ENCODE results near the gene CCDC60.

CCDC60 gene

GRCh38 chr12:119456824-119457223 lies 122.3 kb downstream of the CCDC60 start:
- no peak overlapping the region for H2BK5ac ChIP-seq (ENCODE audit: low read depth, low read length, poor library complexity, severe bottlenecking)
- H4K91ac ChIP-seq (ENCODE audit: low read length), result no peak overlapping the region
- no peak overlapping the region for H3K4me2 ChIP-seq (ENCODE audit: low read length, poor library complexity, severe bottlenecking)
- no peak overlapping the region for H2AFZ ChIP-seq (ENCODE audit: low read depth, low read length)
- H2BK120ac ChIP-seq (ENCODE audit: low read depth, low read length), result no peak overlapping the region
- H2BK12ac ChIP-seq (ENCODE audit: low read length in 2 of 2), result no peak overlapping the region
- no peaks in the 10 kb centered on the region for H3K27me3 ChIP-seq (ENCODE audit: control insufficient read depth in 1 of 2, insufficient read depth in 1 of 2, low read length in 2 of 2)
- H3K9ac ChIP-seq (ENCODE audit: low read length), result no peak overlapping the region
- H3K4me3 ChIP-seq (ENCODE audit: insufficient read depth in 1 of 2, low read depth in 1 of 2, low read length in 2 of 2), result no peak overlapping the region
- H3K9me3 ChIP-seq (ENCODE audit: control insufficient read depth, low read length), result peaks cover 4% of the 10 kb centered on the region
- H3K14ac ChIP-seq (ENCODE audit: low read length in 2 of 2), result no peak overlapping the region
- H2BK15ac ChIP-seq (ENCODE audit: low read depth, poor library complexity, severe bottlenecking), result no peak overlapping the region
- no peaks in the 10 kb centered on the region for H3K79me1 ChIP-seq (replicated peaks; ENCODE audit: low read length, poor library complexity, severe bottlenecking)
- H3K4me1 ChIP-seq (ENCODE audit: control insufficient read depth, insufficient read depth, low read depth, low read length), result no peaks in the 10 kb centered on the region
- no peak overlapping the region for H3K27ac ChIP-seq (ENCODE audit: low read length, poor library complexity, severe bottlenecking)
- H3K4ac ChIP-seq (ENCODE audit: low read depth in 1 of 2, low read length in 2 of 2), result no peak overlapping the region
- no peak for DNase-seq
- H3K36me3 ChIP-seq (ENCODE audit: control insufficient read depth in 1 of 2, insufficient read depth in 2 of 2, low read depth in 1 of 2, low read length in 2 of 2), result no peaks in the 10 kb centered on the region
- H3K18ac ChIP-seq (ENCODE audit: low read depth in 1 of 2, low read length in 2 of 2), result no peak overlapping the region
- H3K23ac ChIP-seq (ENCODE audit: low read length in 2 of 2), result no peak overlapping the region
- no peak overlapping the region for H4K8ac ChIP-seq (ENCODE audit: low read length)
- WGBS, result 72% methylated on average over 3 of the region's 3 CpGs
- H2AK5ac ChIP-seq (ENCODE audit: low read length, severe bottlenecking), result no peak overlapping the region

GRCh38 chr12:119457271-119457670 lies 122.7 kb downstream of the CCDC60 start:
- no peak overlapping the region for H2BK120ac ChIP-seq (ENCODE audit: low read depth, low read length)
- H2BK5ac ChIP-seq (ENCODE audit: low read depth, low read length, poor library complexity, severe bottlenecking), result no peak overlapping the region
- no peaks in the 10 kb centered on the region for H3K27me3 ChIP-seq (ENCODE audit: control insufficient read depth in 1 of 2, insufficient read depth in 1 of 2, low read length in 2 of 2)
- H2AFZ ChIP-seq (ENCODE audit: low read depth, low read length), result no peak overlapping the region
- H4K8ac ChIP-seq (ENCODE audit: low read length), result no peak overlapping the region
- no peak overlapping the region for H2AK5ac ChIP-seq (ENCODE audit: low read length, severe bottlenecking)
- H4K91ac ChIP-seq (ENCODE audit: low read length), result no peak overlapping the region
- no peak overlapping the region for H2BK15ac ChIP-seq (ENCODE audit: low read depth, poor library complexity, severe bottlenecking)
- no peaks in the 10 kb centered on the region for H3K4me1 ChIP-seq (ENCODE audit: control insufficient read depth, insufficient read depth, low read depth, low read length)
- no peaks in the 10 kb centered on the region for H3K36me3 ChIP-seq (ENCODE audit: control insufficient read depth in 1 of 2, insufficient read depth in 2 of 2, low read depth in 1 of 2, low read length in 2 of 2)
- no peak overlapping the region for H3K4ac ChIP-seq (ENCODE audit: low read depth in 1 of 2, low read length in 2 of 2)
- H3K18ac ChIP-seq (ENCODE audit: low read depth in 1 of 2, low read length in 2 of 2), result no peak overlapping the region
- no peaks in the 10 kb centered on the region for H3K79me1 ChIP-seq (replicated peaks; ENCODE audit: low read length, poor library complexity, severe bottlenecking)
- H3K9me3 ChIP-seq (ENCODE audit: control insufficient read depth, low read length), result peaks cover 4% of the 10 kb centered on the region
- no peak for DNase-seq
- no peak overlapping the region for H3K23ac ChIP-seq (ENCODE audit: low read length in 2 of 2)
- no peak overlapping the region for H2BK12ac ChIP-seq (ENCODE audit: low read length in 2 of 2)
- H3K27ac ChIP-seq (ENCODE audit: low read length, poor library complexity, severe bottlenecking), result no peak overlapping the region
- WGBS, result 50% methylated on average over 1 of the region's 2 CpGs
- no peak overlapping the region for H3K4me3 ChIP-seq (ENCODE audit: insufficient read depth in 1 of 2, low read depth in 1 of 2, low read length in 2 of 2)
- H3K14ac ChIP-seq (ENCODE audit: low read length in 2 of 2), result no peak overlapping the region
- H3K4me2 ChIP-seq (ENCODE audit: low read length, poor library complexity, severe bottlenecking), result no peak overlapping the region
- no peak overlapping the region for H3K9ac ChIP-seq (ENCODE audit: low read length)

DNA sequence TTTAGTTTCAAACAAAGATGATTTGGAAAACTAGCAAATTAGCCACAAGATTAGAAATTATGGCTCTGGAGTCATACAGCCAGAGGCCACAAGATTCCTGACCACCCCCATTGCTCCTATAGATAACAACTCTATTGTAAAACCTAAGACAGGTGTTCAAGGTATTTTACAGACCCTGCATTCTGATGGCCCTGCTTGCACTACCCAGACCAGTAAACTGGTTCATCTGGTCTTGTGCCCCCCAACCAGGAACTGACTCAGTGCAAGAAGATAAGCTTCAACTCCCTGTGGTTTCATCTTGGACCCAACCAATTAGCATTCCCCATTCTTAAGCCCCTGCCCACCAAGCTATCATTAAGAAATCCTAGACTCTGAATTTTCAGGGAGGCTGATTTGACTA lies 125.0 kb downstream of the CCDC60 start:
- Histone ChIP-seq H3K4me3 (ENCODE audit: insufficient read depth in 1 of 2, low read depth in 1 of 2, low read length in 2 of 2) (no peak overlapping the region), H4K91ac (ENCODE audit: low read length) (no peak overlapping the region), H2BK120ac (ENCODE audit: low read depth, low read length) (no peak overlapping the region), H3K9ac (ENCODE audit: low read length) (no peak overlapping the region), H3K36me3 (ENCODE audit: control insufficient read depth in 1 of 2, insufficient read depth in 2 of 2, low read depth in 1 of 2, low read length in 2 of 2) (no peaks in the 10 kb centered on the region), H3K79me1 (replicated peaks; ENCODE audit: low read length, poor library complexity, severe bottlenecking) (no peaks in the 10 kb centered on the region), H4K8ac (ENCODE audit: low read length) (no peak overlapping the region), H3K4me2 (ENCODE audit: low read length, poor library complexity, severe bottlenecking) (no peak overlapping the region), H3K23ac (ENCODE audit: low read length in 2 of 2) (no peak overlapping the region), H3K27me3 (ENCODE audit: control insufficient read depth in 1 of 2, insufficient read depth in 1 of 2, low read length in 2 of 2) (no peaks in the 10 kb centered on the region), H3K4ac (ENCODE audit: low read depth in 1 of 2, low read length in 2 of 2) (no peak overlapping the region), H3K14ac (ENCODE audit: low read length in 2 of 2) (no peak overlapping the region), H3K9me3 (ENCODE audit: control insufficient read depth, low read length) (peaks cover 4% of the 10 kb centered on the region), H3K27ac (ENCODE audit: low read length, poor library complexity, severe bottlenecking) (no peak overlapping the region), H2AFZ (ENCODE audit: low read depth, low read length) (peak overlapping the region; percentile 39), H2BK5ac (ENCODE audit: low read depth, low read length, poor library complexity, severe bottlenecking) (no peak overlapping the region), H2BK12ac (ENCODE audit: low read length in 2 of 2) (no peak overlapping the region), H3K18ac (ENCODE audit: low read depth in 1 of 2, low read length in 2 of 2) (no peak overlapping the region), H2AK5ac (ENCODE audit: low read length, severe bottlenecking) (no peak overlapping the region), H3K4me1 (ENCODE audit: control insufficient read depth, insufficient read depth, low read depth, low read length) (no peaks in the 10 kb centered on the region), H2BK15ac (ENCODE audit: low read depth, poor library complexity, severe bottlenecking) (no peak overlapping the region)
- no peak for DNase-seq

DNA sequence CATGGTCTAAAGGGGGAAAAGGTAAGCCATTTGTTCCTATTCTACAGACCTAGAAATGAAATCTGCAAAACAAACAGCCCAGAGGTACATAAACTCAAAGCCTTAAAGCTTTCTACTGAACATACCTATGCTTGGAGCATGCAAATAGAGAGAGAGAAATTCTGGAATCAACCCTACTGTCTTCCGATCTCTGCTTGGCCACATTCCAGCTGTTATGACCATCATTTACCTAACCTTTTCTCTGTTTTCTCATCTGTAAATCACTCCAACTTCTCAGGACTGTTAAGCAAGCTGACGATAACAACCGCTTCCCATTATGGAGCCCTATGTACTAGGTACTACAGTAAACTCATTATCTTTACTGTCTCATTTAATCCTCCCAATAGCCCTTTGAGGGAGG lies 126.3 kb downstream of the CCDC60 start:
- Histone ChIP-seq H3K27ac (ENCODE audit: low read length, poor library complexity, severe bottlenecking) (no peak overlapping the region), H3K27me3 (ENCODE audit: control insufficient read depth in 1 of 2, insufficient read depth in 1 of 2, low read length in 2 of 2) (no peaks in the 10 kb centered on the region), H2BK12ac (ENCODE audit: low read length in 2 of 2) (no peak overlapping the region), H2BK5ac (ENCODE audit: low read depth, low read length, poor library complexity, severe bottlenecking) (no peak overlapping the region), H3K14ac (ENCODE audit: low read length in 2 of 2) (no peak overlapping the region), H3K4me2 (ENCODE audit: low read length, poor library complexity, severe bottlenecking) (no peak overlapping the region), H2AFZ (ENCODE audit: low read depth, low read length) (no peak overlapping the region), H3K4me1 (ENCODE audit: control insufficient read depth, insufficient read depth, low read depth, low read length) (no peaks in the 10 kb centered on the region), H3K9me3 (ENCODE audit: control insufficient read depth, low read length) (peaks cover 4% of the 10 kb centered on the region), H3K18ac (ENCODE audit: low read depth in 1 of 2, low read length in 2 of 2) (no peak overlapping the region), H2BK15ac (ENCODE audit: low read depth, poor library complexity, severe bottlenecking) (no peak overlapping the region), H3K23ac (ENCODE audit: low read length in 2 of 2) (no peak overlapping the region), H4K8ac (ENCODE audit: low read length) (no peak overlapping the region), H4K91ac (ENCODE audit: low read length) (no peak overlapping the region), H3K4me3 (ENCODE audit: insufficient read depth in 1 of 2, low read depth in 1 of 2, low read length in 2 of 2) (no peak overlapping the region), H3K79me1 (replicated peaks; ENCODE audit: low read length, poor library complexity, severe bottlenecking) (no peaks in the 10 kb centered on the region), H2AK5ac (ENCODE audit: low read length, severe bottlenecking) (no peak overlapping the region), H3K36me3 (ENCODE audit: control insufficient read depth in 1 of 2, insufficient read depth in 2 of 2, low read depth in 1 of 2, low read length in 2 of 2) (no peaks in the 10 kb centered on the region), H3K4ac (ENCODE audit: low read depth in 1 of 2, low read length in 2 of 2) (no peak overlapping the region), H2BK120ac (ENCODE audit: low read depth, low read length) (no peak overlapping the region), H3K9ac (ENCODE audit: low read length) (no peak overlapping the region)
- 92% methylated on average over 3 of the region's 3 CpGs for WGBS
- no peak for DNase-seq
